GM10266 (cell line): ENCODE results near the gene APBA2.

Experiments
- DNase-seq: peaks from one replicate; pipeline ENCODE4 v3.0.0; 2012; ENCODE audit errors: extremely low spot score
- CTCF ChIP-seq: IDR thresholded peaks from 2 replicates; pipeline ENCODE4 v1.5.1; 2012; ENCODE audit warnings: mild to moderate bottlenecking, low read depth; ENCODE audit not compliant: control insufficient read depth, insufficient read depth; ENCODE audit errors: missing control alignments

Gene APBA2

DNA sequence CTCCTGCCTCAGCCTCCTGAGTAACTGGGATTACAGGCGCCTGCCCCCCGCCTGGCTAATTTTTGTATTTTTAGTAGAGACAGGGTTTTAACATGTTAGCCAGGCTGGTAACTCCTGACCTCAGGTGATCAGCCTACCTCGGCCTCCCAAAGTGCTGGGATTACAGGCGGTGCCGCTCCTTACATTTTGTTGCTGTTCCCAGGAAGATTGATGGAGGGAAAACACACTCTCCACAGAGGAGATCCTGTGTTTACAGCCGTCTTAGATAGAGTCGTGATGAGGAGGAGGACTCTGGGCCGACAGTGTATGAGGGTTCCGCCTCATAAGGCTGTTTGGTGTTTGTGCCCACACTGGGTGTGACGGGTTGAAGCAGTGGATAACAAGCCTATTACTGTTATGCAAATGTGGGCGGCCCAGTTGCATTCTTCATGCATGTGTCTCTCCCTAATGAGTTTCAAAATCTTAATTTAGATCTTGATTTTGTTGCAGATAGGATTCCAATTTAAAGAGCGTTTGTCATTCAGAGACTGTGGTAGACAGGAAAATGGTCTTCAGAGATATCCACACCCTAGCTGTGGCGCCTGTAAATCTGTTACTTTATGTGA is 60.0 kb downstream of the APBA2 start:
- no peak for DNase-seq
- TF ChIP-seq CTCF: no peak

DNA sequence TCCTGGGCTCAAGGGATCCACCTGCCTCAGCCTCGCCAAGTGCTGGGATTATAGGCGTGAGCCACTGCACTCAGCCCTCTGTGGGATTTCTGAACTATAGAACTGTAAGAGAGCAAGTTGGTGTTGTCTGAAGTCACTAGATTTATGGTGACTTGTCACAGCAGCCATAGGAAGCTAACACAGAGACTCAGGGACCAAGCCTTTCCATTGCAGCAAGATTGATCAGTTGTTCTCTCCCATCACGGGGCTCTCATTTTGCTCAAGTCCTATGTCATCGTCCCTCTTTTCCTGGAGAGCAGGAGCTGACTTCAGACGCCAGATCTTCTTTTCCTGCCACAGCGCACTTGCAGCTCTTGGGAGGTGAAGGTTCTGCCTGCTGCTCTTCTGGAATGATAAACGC is 61.0 kb downstream of the APBA2 start:
- no peak for DNase-seq
- TF ChIP-seq CTCF: no peak

- no peak for DNase-seq
- no peak for TF ChIP-seq CTCF
Measured at GRCh38 chr15:28947221-28947674, 61.5 kb downstream of the APBA2 start.

DNA sequence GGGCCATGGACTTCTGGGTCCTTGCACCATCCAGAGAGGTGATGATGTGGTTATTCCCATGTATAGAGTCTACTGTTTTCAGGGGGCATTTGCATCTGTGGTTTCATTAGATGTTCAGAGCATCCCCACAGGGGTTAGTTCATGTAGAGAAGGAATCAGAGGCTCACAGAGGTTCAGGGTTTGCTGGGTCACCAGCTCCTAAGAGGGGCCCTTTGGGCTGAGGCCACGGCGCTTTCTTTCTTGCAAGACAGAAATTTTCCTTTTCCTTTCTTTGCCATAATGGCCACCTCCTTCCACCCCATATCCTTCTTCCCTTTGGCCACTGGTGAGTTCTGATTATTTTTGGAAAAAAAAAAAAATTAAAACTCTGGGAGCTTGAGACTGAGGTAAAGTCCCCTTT is 62.3 kb downstream of the APBA2 start:
- DNase-seq: no peak
- TF ChIP-seq CTCF: no peak

DNA sequence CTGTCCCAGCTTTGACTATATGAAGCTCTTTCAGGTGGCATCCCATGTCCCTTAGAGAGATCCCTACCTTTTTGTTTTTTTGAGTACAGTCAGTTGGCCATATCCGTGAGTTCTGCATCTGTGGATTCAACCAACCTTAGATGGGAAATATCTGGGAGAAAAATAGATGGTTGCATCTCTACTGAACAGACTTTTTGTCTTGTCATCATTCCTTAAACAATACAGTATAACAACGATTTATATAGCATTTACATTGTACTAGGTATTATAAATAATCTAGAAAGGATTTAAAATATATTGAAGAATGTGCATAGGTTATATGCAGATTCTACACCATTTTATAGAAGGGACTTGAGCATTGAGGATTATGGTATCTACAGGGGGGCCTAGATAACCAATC is 65.1 kb downstream of the APBA2 start:
- no peak for TF ChIP-seq CTCF

GRCh38 chr15:28952666-28953491 is 67.1 kb downstream of the APBA2 start:
- TF ChIP-seq CTCF: no peak
- DNase-seq: no peak

More for the DNA sequence above, 65.1 kb downstream of the APBA2 start:
- no peak for DNase-seq
